Measurements from ENCODE around the gene KIF26A. TPM values are rescaled to one million over a fixed set of nuclear protein-coding genes. Genes with fewer than 3 reads are reported as not detected.
"Not testable (repeated sequence)": the region's sequence is repeated elsewhere in the genome, so short reads cannot be mapped to it uniquely, and the experiment has no call there.

Gene KIF26A
- polyA plus RNA-seq, 1 of the 3 experiments (the other 2 are of a cell fraction), result 1.7 TPM

DNA sequence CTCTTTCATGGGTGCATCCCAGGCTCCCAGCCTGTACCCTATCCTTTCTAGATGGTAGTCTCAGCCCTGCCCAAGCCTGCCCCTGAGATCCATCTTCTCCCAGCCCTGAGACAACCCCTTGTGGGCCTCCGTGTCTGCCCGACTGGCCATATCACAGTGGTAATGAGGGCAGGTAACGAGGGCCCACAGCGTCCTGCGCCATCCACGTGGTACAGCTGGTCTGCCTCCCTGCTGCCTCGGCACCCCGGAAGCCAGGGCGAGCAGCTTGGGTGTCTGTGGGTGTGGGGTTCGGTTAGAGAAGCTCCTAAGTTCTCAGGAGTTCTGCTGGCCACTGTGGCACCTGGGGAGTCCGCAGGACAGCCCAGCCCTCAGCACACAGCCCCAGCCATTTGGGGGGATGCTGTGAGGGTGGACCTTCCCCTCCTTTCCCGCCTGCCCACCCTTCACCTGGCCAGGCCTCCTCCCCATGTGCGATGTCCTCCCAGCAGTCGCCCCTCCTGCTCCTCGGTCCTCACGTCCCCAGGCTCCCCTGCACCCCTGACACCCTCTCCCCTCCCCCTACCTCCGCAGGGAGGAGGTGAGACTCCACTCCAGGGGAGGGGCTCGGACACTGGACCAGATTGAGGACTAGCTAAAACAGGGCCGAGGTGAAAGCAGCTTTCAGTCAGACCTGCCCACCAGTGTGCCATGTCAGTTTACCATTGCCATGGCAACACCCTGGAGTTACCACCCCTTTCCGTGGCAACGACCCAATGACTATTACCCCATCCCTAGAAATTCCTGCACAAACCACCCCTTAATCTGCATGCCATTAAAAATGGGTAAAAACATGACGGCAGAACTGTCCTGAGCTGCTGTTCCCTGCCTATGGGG, 69.0 kb downstream of the KIF26A start:
- DNase-seq, result no peak
- Histone ChIP-seq H3K36me3 (replicated peaks in 1 of 2; ENCODE audit: control insufficient read depth in 1 of 2, insufficient read depth in 2 of 2, low read length in 1 of 2) (no peaks in the 10 kb centered on the region), H4K20me1 (ENCODE audit: insufficient read depth) (no peaks in the 10 kb centered on the region), H3K4me3 (ENCODE audit: low read depth in 2 of 2, low read length in 1 of 2) (no peak overlapping the region), H3K9me2 (no peaks in the 10 kb centered on the region), H3K79me2 (ENCODE audit: insufficient read depth) (no peaks in the 10 kb centered on the region), H3K4me1 (ENCODE audit: control insufficient read depth in 1 of 2, insufficient read depth in 2 of 2, low read depth in 1 of 2, low read length in 1 of 2) (peaks cover 0 to 44% of the 10 kb centered on the region in 2 experiments; a peak in 1 of 4 replicates), H3K9me3 (no peaks in the 10 kb centered on the region), H3F3A (replicated peaks; ENCODE audit: insufficient read depth) (no peaks in the 10 kb centered on the region), H3K27ac (ENCODE audit: low read depth in 2 of 2, low read length in 1 of 2) (peak overlapping the region in 1 of 2 experiments; percentile 85; a peak in 1 of 4 replicates), H3K4me2 (no peak overlapping the region), H2AFZ (ENCODE audit: low read depth) (no peak overlapping the region), H3K9ac (no peak overlapping the region), H3K27me3 (ENCODE audit: insufficient read depth) (no peaks in the 10 kb centered on the region)
- POLR2A ChIA-PET, result interaction anchor here (0.9 kb wide), 1 partner anchor 87 kb away, joined by 4 read pairs; no protein-coding TSS in a partner anchor
- TF ChIP-seq SIN3A (IDR thresholded peaks at IDR 0.05; ENCODE audit: borderline replicate concordance, low read depth, low read length) (no peak), POLR2AphosphoS5 (IDR thresholded peaks at IDR 0.05; ENCODE audit: low read depth, low read length) (no peak), FOXJ3 (CRISPR knock-in tag; IDR thresholded peaks at IDR 0.05) (no peak), MXI1 (IDR thresholded peaks at IDR 0.05; ENCODE audit: low read depth, low read length) (no peak), RCOR1 (IDR thresholded peaks at IDR 0.05; ENCODE audit: low read length) (no peak), EP300 (IDR thresholded peaks at IDR 0.05; ENCODE audit: borderline replicate concordance in 1 of 2, low read depth in 1 of 2, low read length in 1 of 2) (no peak), RFX5 (IDR thresholded peaks at IDR 0.05; ENCODE audit: low read length) (no peak), SMC3 (IDR thresholded peaks at IDR 0.05; ENCODE audit: low read depth, low read length) (no peak)
- TF ChIP-seq, protein P1, sequence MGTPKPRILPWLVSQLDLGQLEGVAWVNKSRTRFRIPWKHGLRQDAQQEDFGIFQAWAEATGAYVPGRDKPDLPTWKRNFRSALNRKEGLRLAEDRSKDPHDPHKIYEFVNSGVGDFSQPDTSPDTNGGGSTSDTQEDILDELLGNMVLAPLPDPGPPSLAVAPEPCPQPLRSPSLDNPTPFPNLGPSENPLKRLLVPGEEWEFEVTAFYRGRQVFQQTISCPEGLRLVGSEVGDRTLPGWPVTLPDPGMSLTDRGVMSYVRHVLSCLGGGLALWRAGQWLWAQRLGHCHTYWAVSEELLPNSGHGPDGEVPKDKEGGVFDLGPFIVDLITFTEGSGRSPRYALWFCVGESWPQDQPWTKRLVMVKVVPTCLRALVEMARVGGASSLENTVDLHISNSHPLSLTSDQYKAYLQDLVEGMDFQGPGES (IDR thresholded peaks at IDR 0.05; ENCODE audit: low read depth, low read length), result no peak
- TF ChIP-seq, protein P2, sequence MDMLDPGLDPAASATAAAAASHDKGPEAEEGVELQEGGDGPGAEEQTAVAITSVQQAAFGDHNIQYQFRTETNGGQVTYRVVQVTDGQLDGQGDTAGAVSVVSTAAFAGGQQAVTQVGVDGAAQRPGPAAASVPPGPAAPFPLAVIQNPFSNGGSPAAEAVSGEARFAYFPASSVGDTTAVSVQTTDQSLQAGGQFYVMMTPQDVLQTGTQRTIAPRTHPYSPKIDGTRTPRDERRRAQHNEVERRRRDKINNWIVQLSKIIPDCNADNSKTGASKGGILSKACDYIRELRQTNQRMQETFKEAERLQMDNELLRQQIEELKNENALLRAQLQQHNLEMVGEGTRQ (IDR thresholded peaks at IDR 0.05; ENCODE audit: borderline replicate concordance, low read depth, low read length), result no peak
- WGBS (ENCODE audit: low lambda C conversion rate), result 40% methylated on average over 10 of the region's 22 CpGs
- CTCF ChIA-PET, result interaction anchor here (0.7 to 3.7 kb wide), 3 partner anchors 16 to 673 kb away, joined by 3 to 15 read pairs (median 6); no protein-coding TSS in a partner anchor

DNA sequence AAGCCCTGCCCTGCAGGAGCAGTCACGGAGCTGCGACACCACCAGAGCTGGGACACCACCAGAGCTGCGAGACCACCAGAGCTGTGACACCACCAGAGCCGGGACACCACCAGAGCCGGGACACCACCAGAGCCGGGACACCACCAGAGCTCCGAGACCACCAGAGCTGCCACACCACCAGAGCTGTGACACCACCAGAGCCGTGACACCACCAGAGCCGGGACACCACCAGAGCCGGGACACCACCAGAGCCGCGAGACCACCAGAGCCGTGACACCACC, 69.6 kb downstream of the KIF26A start:
- no CpG with 5 or more reads among the region's 13 CpGs for WGBS (ENCODE audit: low lambda C conversion rate)
- peaks cover 0 to 38% of the 10 kb centered on the region in 2 experiments; a peak in 1 of 4 replicates for H3K4me1 ChIP-seq (ENCODE audit: control insufficient read depth in 1 of 2, insufficient read depth in 2 of 2, low read depth in 1 of 2, low read length in 1 of 2)
- H3K27me3 ChIP-seq (ENCODE audit: insufficient read depth); H3K79me2 ChIP-seq (ENCODE audit: insufficient read depth); H2AFZ ChIP-seq (ENCODE audit: low read depth); DNase-seq; H3K9ac ChIP-seq; H3K9me2 ChIP-seq; H3K4me2 ChIP-seq; H3K9me3 ChIP-seq; H3K36me3 ChIP-seq (replicated peaks in 1 of 2; ENCODE audit: control insufficient read depth in 1 of 2, insufficient read depth in 2 of 2, low read length in 1 of 2); H3K4me3 ChIP-seq (ENCODE audit: low read depth in 2 of 2, low read length in 1 of 2); H3F3A ChIP-seq (replicated peaks; ENCODE audit: insufficient read depth); H4K20me1 ChIP-seq (ENCODE audit: insufficient read depth); H3K27ac ChIP-seq (ENCODE audit: low read depth in 2 of 2, low read length in 1 of 2): not testable (repeated sequence)
- ChIA-PET POLR2A (interaction anchor here (0.7 kb wide), 1 partner anchor 68 kb away, joined by 3 read pairs; no protein-coding TSS in a partner anchor), CTCF (interaction anchor here (0.7 to 3.7 kb wide), 2 partner anchors 16 to 672 kb away, joined by 3 to 15 read pairs; no protein-coding TSS in a partner anchor)

DNA sequence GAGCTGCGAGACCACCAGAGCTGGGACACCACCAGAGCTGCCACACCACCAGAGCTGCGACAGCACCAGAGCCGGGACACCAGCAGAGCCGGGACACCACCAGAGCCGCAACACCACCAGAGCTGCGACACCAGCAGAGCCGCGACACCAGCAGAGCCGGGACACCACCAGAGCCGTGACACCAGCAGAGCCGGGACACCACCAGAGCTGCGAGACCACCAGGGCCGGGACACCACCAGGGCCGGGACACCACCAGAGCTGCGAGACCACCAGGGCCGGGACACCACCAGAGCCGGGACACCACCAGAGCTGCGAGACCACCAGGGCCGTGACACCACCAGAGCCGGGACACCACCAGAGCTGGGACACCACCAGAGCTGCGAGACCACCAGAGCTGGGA, 69.9 kb downstream of the KIF26A start:
- not testable (repeated sequence) for DNase-seq; H4K20me1 ChIP-seq (ENCODE audit: insufficient read depth); H3K9me3 ChIP-seq; H3K79me2 ChIP-seq (ENCODE audit: insufficient read depth); H3F3A ChIP-seq (replicated peaks; ENCODE audit: insufficient read depth); H3K27me3 ChIP-seq (ENCODE audit: insufficient read depth); H3K4me3 ChIP-seq (ENCODE audit: low read depth in 2 of 2, low read length in 1 of 2); H3K27ac ChIP-seq (ENCODE audit: low read depth in 2 of 2, low read length in 1 of 2); H3K36me3 ChIP-seq (replicated peaks in 1 of 2; ENCODE audit: control insufficient read depth in 1 of 2, insufficient read depth in 2 of 2, low read length in 1 of 2); H3K4me2 ChIP-seq; H3K9ac ChIP-seq; H3K9me2 ChIP-seq; H2AFZ ChIP-seq (ENCODE audit: low read depth)
- POLR2A ChIA-PET, result interaction anchor here (0.7 kb wide), 1 partner anchor 68 kb away, joined by 3 read pairs; no protein-coding TSS in a partner anchor
- CTCF ChIA-PET, result interaction anchor here (3.7 kb wide), 1 partner anchor 15 kb away, joined by 15 read pairs; no protein-coding TSS in a partner anchor
- 80% methylated on average over 5 of the region's 21 CpGs for WGBS (ENCODE audit: low lambda C conversion rate)
- H3K4me1 ChIP-seq (ENCODE audit: control insufficient read depth in 1 of 2, insufficient read depth in 2 of 2, low read depth in 1 of 2, low read length in 1 of 2), result peaks cover 0 to 35% of the 10 kb centered on the region in 2 experiments; a peak in 1 of 4 replicates

DNA sequence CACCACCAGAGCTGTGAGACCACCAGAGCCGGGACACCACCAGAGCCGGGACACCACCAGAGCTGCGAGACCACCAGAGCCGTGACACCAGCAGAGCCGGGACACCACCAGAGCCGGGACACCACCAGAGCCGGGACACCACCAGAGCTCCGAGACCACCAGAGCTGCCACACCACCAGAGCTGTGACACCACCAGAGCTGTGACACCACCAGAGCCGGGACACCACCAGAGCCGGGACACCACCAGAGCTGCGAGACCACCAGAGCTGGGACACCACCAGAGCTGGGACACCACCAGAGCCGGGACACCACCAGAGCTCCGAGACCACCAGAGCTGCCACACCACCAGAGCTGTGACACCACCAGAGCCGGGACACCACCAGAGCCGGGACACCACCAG, 70.7 kb downstream of the KIF26A start:
- H3F3A ChIP-seq (replicated peaks; ENCODE audit: insufficient read depth); H3K36me3 ChIP-seq (replicated peaks in 1 of 2; ENCODE audit: control insufficient read depth in 1 of 2, insufficient read depth in 2 of 2, low read length in 1 of 2); H3K27me3 ChIP-seq (ENCODE audit: insufficient read depth); POLR2A ChIA-PET; H3K4me3 ChIP-seq (ENCODE audit: low read depth in 2 of 2, low read length in 1 of 2); H4K20me1 ChIP-seq (ENCODE audit: insufficient read depth); H3K9me3 ChIP-seq; H3K9ac ChIP-seq; DNase-seq; H3K4me2 ChIP-seq; H3K79me2 ChIP-seq (ENCODE audit: insufficient read depth); H3K9me2 ChIP-seq; H3K27ac ChIP-seq (ENCODE audit: low read depth in 2 of 2, low read length in 1 of 2); H2AFZ ChIP-seq (ENCODE audit: low read depth): not testable (repeated sequence)
- CTCF ChIA-PET, result interaction anchor here (3.3 kb wide), 1 partner anchor 14 kb away, joined by 19 read pairs; no protein-coding TSS in a partner anchor
- peaks cover 0 to 35% of the 10 kb centered on the region in 2 experiments; a peak in 1 of 4 replicates for H3K4me1 ChIP-seq (ENCODE audit: control insufficient read depth in 1 of 2, insufficient read depth in 2 of 2, low read depth in 1 of 2, low read length in 1 of 2)
- WGBS (ENCODE audit: low lambda C conversion rate), result no CpG with 5 or more reads among the region's 15 CpGs

All from SK-N-SH (cell line).